ENCODE data around the gene ZAP70.

ZAP70 gene

GRCh38 chr2:97704989-97705388 lies 8.4 kb upstream of the ZAP70 start:
- H3K9me3 ChIP-seq (ENCODE audit: control insufficient read depth, insufficient read depth, low read length), result no peaks in the 10 kb centered on the region
- H3K4me1 ChIP-seq (ENCODE audit: control insufficient read depth, low read length), result peaks cover 14% of the 10 kb centered on the region
- H3K36me3 ChIP-seq (ENCODE audit: control insufficient read depth, low read length), result no peaks in the 10 kb centered on the region
- TF ChIP-seq CTCF (IDR thresholded peaks at IDR 0.05; ENCODE audit: low read depth, low read length, poor library complexity, severe bottlenecking), result no peak
- TF ChIP-seq EZH2phosphoT487 (IDR thresholded peaks at IDR 0.05; ENCODE audit: borderline replicate concordance, low read length), result no peak
- no peaks in the 10 kb centered on the region for H3K9me2 ChIP-seq (replicated peaks; ENCODE audit: control insufficient read depth, low read length)
- no peaks in the 10 kb centered on the region for H3K79me2 ChIP-seq (ENCODE audit: control insufficient read depth, low read length)
- H3K27ac ChIP-seq (ENCODE audit: low read depth, low read length), result no peak overlapping the region
- H4K20me1 ChIP-seq (ENCODE audit: control insufficient read depth, insufficient read depth, low read depth, low read length), result no peaks in the 10 kb centered on the region
- H3K4me2 ChIP-seq (ENCODE audit: low read length), result no peak overlapping the region
- H3K4me3 ChIP-seq (ENCODE audit: low read length), result no peak overlapping the region
- no peaks in the 10 kb centered on the region for H3K27me3 ChIP-seq (ENCODE audit: control insufficient read depth, low read length)
- H3F3A ChIP-seq (ENCODE audit: control insufficient read depth, insufficient read depth), result no peaks in the 10 kb centered on the region

- Histone ChIP-seq H3K27me3 (ENCODE audit: control insufficient read depth, low read length) (no peaks in the 10 kb centered on the region), H3K4me2 (ENCODE audit: low read length) (no peak overlapping the region), H3K4me3 (ENCODE audit: low read length) (no peak overlapping the region), H3K4me1 (ENCODE audit: control insufficient read depth, low read length) (peaks cover 14% of the 10 kb centered on the region), H4K20me1 (ENCODE audit: control insufficient read depth, insufficient read depth, low read depth, low read length) (no peaks in the 10 kb centered on the region), H3K27ac (ENCODE audit: low read depth, low read length) (no peak overlapping the region), H3K9me3 (ENCODE audit: control insufficient read depth, insufficient read depth, low read length) (no peaks in the 10 kb centered on the region), H3F3A (ENCODE audit: control insufficient read depth, insufficient read depth) (no peaks in the 10 kb centered on the region), H3K9me2 (replicated peaks; ENCODE audit: control insufficient read depth, low read length) (no peaks in the 10 kb centered on the region), H3K36me3 (ENCODE audit: control insufficient read depth, low read length) (no peaks in the 10 kb centered on the region), H3K79me2 (ENCODE audit: control insufficient read depth, low read length) (no peaks in the 10 kb centered on the region)
- TF ChIP-seq EZH2phosphoT487 (IDR thresholded peaks at IDR 0.05; ENCODE audit: borderline replicate concordance, low read length), result no peak
- no peak for TF ChIP-seq CTCF (IDR thresholded peaks at IDR 0.05; ENCODE audit: low read depth, low read length, poor library complexity, severe bottlenecking)
Measured at GRCh38 chr2:97706112-97706511, 7.3 kb upstream of the ZAP70 start.

- Histone ChIP-seq H3K4me2 (ENCODE audit: low read length) (no peak overlapping the region), H3K9me3 (ENCODE audit: control insufficient read depth, insufficient read depth, low read length) (no peaks in the 10 kb centered on the region), H3F3A (ENCODE audit: control insufficient read depth, insufficient read depth) (no peaks in the 10 kb centered on the region), H3K27ac (ENCODE audit: low read depth, low read length) (no peak overlapping the region), H3K27me3 (ENCODE audit: control insufficient read depth, low read length) (no peaks in the 10 kb centered on the region), H3K4me3 (ENCODE audit: low read length) (no peak overlapping the region), H3K9me2 (replicated peaks; ENCODE audit: control insufficient read depth, low read length) (no peaks in the 10 kb centered on the region), H3K79me2 (ENCODE audit: control insufficient read depth, low read length) (no peaks in the 10 kb centered on the region), H3K4me1 (ENCODE audit: control insufficient read depth, low read length) (peaks cover 10% of the 10 kb centered on the region), H4K20me1 (ENCODE audit: control insufficient read depth, insufficient read depth, low read depth, low read length) (no peaks in the 10 kb centered on the region), H3K36me3 (ENCODE audit: control insufficient read depth, low read length) (no peaks in the 10 kb centered on the region)
- no peak for TF ChIP-seq CTCF (IDR thresholded peaks at IDR 0.05; ENCODE audit: low read depth, low read length, poor library complexity, severe bottlenecking)
- TF ChIP-seq EZH2phosphoT487 (IDR thresholded peaks at IDR 0.05; ENCODE audit: borderline replicate concordance, low read length), result no peak
Measured at GRCh38 chr2:97706708-97707345, 6.5 kb upstream of the ZAP70 start.

Measured in DOHH2 (cell line).